Skeletal muscle tissue (tissue), 4 donors: ENCODE measurements around the gene SPRTN. TPM values are rescaled to one million over a fixed set of nuclear protein-coding genes. Genes with fewer than 3 reads are reported as not detected.
"Not testable (repeated sequence)": the region's sequence is repeated elsewhere in the genome, so short reads cannot be mapped to it uniquely, and the experiment has no call there.

ENCODE experiments used
- H3K27ac ChIP-seq: one replicate; pipeline ENCODE4 v1.7.0; 2013; ENCODE audit warnings: mild to moderate bottlenecking, low read depth, low read length, inconsistent platforms
- H3K27me3 ChIP-seq, 3 donors: one replicate each; pipeline ENCODE4 v1.7.0; 2013; ENCODE audit warnings: low read length in 3 of 3; ENCODE audit not compliant: control insufficient read depth in 3 of 3, insufficient read depth in 3 of 3
- H3K36me3 ChIP-seq, 3 donors: one replicate each; pipeline ENCODE4 v1.7.0; 2013; ENCODE audit warnings: low read length in 3 of 3; ENCODE audit not compliant: control insufficient read depth in 3 of 3, insufficient read depth in 3 of 3
- H3K4me1 ChIP-seq, 3 donors: one replicate each; pipeline ENCODE4 v1.7.0; 2013; ENCODE audit warnings: low read length in 3 of 3, mild to moderate bottlenecking in 3 of 3; ENCODE audit not compliant: control insufficient read depth in 3 of 3, insufficient read depth in 3 of 3
- H3K4me3 ChIP-seq, 3 donors: one replicate each; pipeline ENCODE4 v1.7.0; 2013; ENCODE audit warnings: low read length in 3 of 3
- H3K9ac ChIP-seq, 3 donors: one replicate each; pipeline ENCODE4 v1.7.0; 2013; ENCODE audit warnings: low read length in 3 of 3, mild to moderate bottlenecking in 3 of 3, moderate library complexity in 2 of 3, low read depth in 1 of 3
- H3K9me3 ChIP-seq, 3 donors: one replicate each; pipeline ENCODE4 v1.7.0; 2013; ENCODE audit warnings: low read length in 3 of 3; ENCODE audit not compliant: control insufficient read depth in 3 of 3
- total RNA-seq: library from RNA; depleted of rRNA; stranded (reverse); fragments of >200 nt; gene quantifications from one replicate; pipeline ENCODE4 v1.2.3, GENCODE V29; 2014
- donor health status: Osteomylitis.

Gene SPRTN
- total RNA-seq, 1 donor from 2014 or later: 5.7 TPM

GRCh38 chr1:231334952-231335351 is 3.1 kb upstream of the SPRTN start:
- H3K4me1 ChIP-seq: peaks cover 42 to 51% (median 43%) of the 10 kb centered on the region in 3 donors
- no peak overlapping the region for H3K27ac ChIP-seq
- H3K27me3 ChIP-seq: no peaks in the 10 kb centered on the region
- H3K36me3 ChIP-seq: peaks cover 0 to 5% (median 0%) of the 10 kb centered on the region in 3 donors
- H3K9me3 ChIP-seq: no peaks in the 10 kb centered on the region
- peak overlapping the region in 1 of 3 donors; percentile 4 for H3K9ac ChIP-seq
- H3K4me3 ChIP-seq: peak overlapping the region; percentile 38 to 98 (median 42)

GRCh38 chr1:231335663-231336602 is 2.2 kb upstream of the SPRTN start:
- Histone ChIP-seq H3K27ac (peak overlapping the region; percentile 0), H3K4me3 (peak overlapping the region; percentile 98 to 99 (median 99)), H3K9ac (peak overlapping the region; percentile 92 to 99 (median 95)), H3K9me3 (no peaks in the 10 kb centered on the region), H3K27me3 (no peaks in the 10 kb centered on the region), H3K4me1 (peaks cover 42 to 51% (median 43%) of the 10 kb centered on the region in 3 donors), H3K36me3 (peaks cover 2 to 8% (median 4%) of the 10 kb centered on the region in 3 donors)

GRCh38 chr1:231337043-231337471 is 1.0 kb upstream of the SPRTN start:
- Histone ChIP-seq H3K4me1 (peaks cover 42 to 51% (median 43%) of the 10 kb centered on the region in 3 donors), H3K27me3 (no peaks in the 10 kb centered on the region), H3K9me3 (no peaks in the 10 kb centered on the region), H3K4me3 (peak overlapping the region; percentile 98 to 99 (median 99)), H3K9ac (peak overlapping the region; percentile 92 to 99 (median 95)), H3K36me3 (peaks cover 7 to 9% (median 7%) of the 10 kb centered on the region in 3 donors), H3K27ac (peak overlapping the region; percentile 99)

GRCh38 chr1:231337472-231338269 is 422 bp upstream of the SPRTN start, which contains the start of gene EXOC8:
EXOC8 (minus strand) TSS chr1:231337852; CDS start chr1:231337745, 107 bp downstream.
- Histone ChIP-seq H3K4me3 (peak within 1 kb of the TSS; percentile 98 to 99 (median 99)), H3K9me3 (no peaks in the 10 kb centered on the region), H3K27ac (peak within 1 kb of the TSS; percentile 99), H3K4me1 (peaks cover 42 to 49% (median 43%) of the 10 kb centered on the region in 3 donors), H3K27me3 (no peaks in the 10 kb centered on the region), H3K9ac (peak within 1 kb of the TSS; percentile 92 to 99 (median 99)), H3K36me3 (peaks cover 7 to 9% (median 8%) of the 10 kb centered on the region in 3 donors)

- Histone ChIP-seq H3K9me3 (no peaks in the 10 kb centered on the region), H3K27ac (no peak overlapping the region), H3K4me1 (peaks cover 24 to 36% (median 27%) of the 10 kb centered on the region in 3 donors), H3K27me3 (no peaks in the 10 kb centered on the region), H3K9ac (peak overlapping the region in 1 of 3 donors; percentile 20), H3K36me3 (peaks cover 6 to 13% (median 8%) of the 10 kb centered on the region in 3 donors), H3K4me3 (no peak overlapping the region)
These were observed 2.4 kb downstream of the SPRTN start for GRCh38 chr1:231340328-231341013.

- H3K27ac ChIP-seq: no peak overlapping the region
- no peak overlapping the region for H3K4me3 ChIP-seq
- H3K9ac ChIP-seq: no peak overlapping the region
- peaks cover 4 to 35% (median 24%) of the 10 kb centered on the region in 3 donors for H3K36me3 ChIP-seq
- peaks cover 0 to 3% (median 0%) of the 10 kb centered on the region in 3 donors for H3K4me1 ChIP-seq
- no peaks in the 10 kb centered on the region for H3K27me3 ChIP-seq
- H3K9me3 ChIP-seq: no peaks in the 10 kb centered on the region
These were observed 9.9 kb downstream of the SPRTN start for GRCh38 chr1:231347961-231348360.

- H3K27me3 ChIP-seq: no peaks in the 10 kb centered on the region
- H3K27ac ChIP-seq: no peak overlapping the region
- H3K9me3 ChIP-seq: no peaks in the 10 kb centered on the region
- peaks cover 0 to 2% (median 0%) of the 10 kb centered on the region in 3 donors for H3K4me1 ChIP-seq
- no peak overlapping the region for H3K9ac ChIP-seq
- H3K4me3 ChIP-seq: no peak overlapping the region
- peaks cover 4 to 33% (median 22%) of the 10 kb centered on the region in 3 donors for H3K36me3 ChIP-seq
These were observed 10.3 kb downstream of the SPRTN start for GRCh38 chr1:231348442-231348841.

- peaks cover 4 to 33% (median 20%) of the 10 kb centered on the region in 3 donors for H3K36me3 ChIP-seq
These were observed 10.8 kb downstream of the SPRTN start for GRCh38 chr1:231348856-231349255.

GRCh38 chr1:231351816-231352215 is 13.7 kb downstream of the SPRTN start:
- Histone ChIP-seq H3K27me3 (no peaks in the 10 kb centered on the region), H3K9ac (no peak overlapping the region), H3K27ac (no peak overlapping the region), H3K36me3 (peaks cover 4 to 35% (median 18%) of the 10 kb centered on the region in 3 donors), H3K4me3 (no peak overlapping the region), H3K4me1 (no peaks in the 10 kb centered on the region), H3K9me3 (no peaks in the 10 kb centered on the region)

More at GRCh38 chr1:231348856-231349255, 10.8 kb downstream of the SPRTN start:
- not testable (repeated sequence) for H3K4me1 ChIP-seq, H3K27me3 ChIP-seq, H3K9ac ChIP-seq, H3K4me3 ChIP-seq, H3K9me3 ChIP-seq, H3K27ac ChIP-seq
